Activated CD4-positive, alpha-beta T cell treated with anti-CD3 and anti-CD28 coated beads, Interleukin-2, Interleukin-6, amounts not matched to agents 100 ng/mL and 50 ng/mL, durations not matched to agents 16 hours and 8 hours (primary cell): Measurements from ENCODE around the gene PLA2G4A.

Experiments
- DNase-seq: peaks from one replicate; pipeline ENCODE4 v3.0.0-alpha.2; 2020

Gene PLA2G4A

DNA sequence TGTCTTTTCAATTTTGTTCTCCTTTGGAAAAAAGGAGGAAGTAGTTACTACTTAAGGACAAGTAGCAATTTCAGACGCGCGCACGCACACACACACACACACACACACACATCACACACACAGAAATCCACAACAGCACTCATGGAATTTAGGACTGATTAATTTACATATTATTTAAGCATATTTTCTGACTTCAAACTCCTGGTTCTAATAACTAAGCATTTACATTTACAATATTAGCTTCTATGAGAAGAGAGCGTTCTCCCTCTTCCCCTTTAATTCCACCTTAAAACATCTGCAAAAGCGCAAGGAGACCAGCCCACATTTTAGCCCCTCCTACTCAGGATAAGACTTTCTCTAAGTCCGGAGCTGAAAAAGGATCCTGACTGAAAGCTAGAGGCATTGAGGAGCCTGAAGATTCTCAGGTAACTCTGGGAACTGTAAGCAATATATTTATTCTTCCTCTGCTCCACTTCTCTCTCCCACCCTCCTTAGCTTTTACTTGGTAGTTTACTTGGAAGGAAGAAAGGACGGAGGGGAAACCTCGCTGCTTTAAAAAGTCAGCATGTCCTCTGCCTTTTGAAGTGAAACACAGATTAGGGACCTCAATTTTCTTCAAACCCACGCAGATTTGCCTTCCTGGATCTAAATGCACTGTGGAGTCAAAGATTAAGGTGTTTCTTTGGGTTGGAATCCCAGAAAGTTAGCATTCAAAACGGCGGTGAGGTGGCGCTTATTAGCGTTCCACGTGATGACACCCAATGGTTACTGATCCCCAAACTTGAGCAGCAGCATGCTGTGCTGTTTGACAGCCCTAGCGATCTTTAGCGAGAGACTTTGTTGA is at the start of gene PLA2G4A:
TSS of gene PLA2G4A (plus strand) at position 339 of the 844 bp plus-strand sequence. CDS start 25,406 bp downstream, outside the sequence.
- DNase-seq = peak; percentile 13

DNA sequence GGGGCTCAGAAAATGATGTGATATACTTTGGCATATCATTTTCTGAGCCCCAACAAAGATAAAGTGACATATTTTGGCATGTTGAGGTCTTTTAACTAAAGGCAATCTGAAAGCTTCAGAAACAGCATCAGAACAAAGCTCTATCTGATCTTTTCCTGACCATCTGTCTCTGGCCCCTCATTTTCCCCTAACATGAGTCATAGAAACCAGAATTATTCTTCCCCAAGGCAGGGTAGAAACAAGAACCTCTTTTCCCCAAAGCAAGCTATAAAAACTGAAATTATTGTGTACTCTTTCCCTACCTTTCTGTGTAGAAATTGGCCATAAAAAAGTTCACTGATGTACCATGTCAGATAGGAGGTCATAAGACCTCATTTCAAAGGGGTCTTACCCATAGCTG is 48.7 kb upstream of the PLA2G4A start:
- DNase-seq = no peak

DNA sequence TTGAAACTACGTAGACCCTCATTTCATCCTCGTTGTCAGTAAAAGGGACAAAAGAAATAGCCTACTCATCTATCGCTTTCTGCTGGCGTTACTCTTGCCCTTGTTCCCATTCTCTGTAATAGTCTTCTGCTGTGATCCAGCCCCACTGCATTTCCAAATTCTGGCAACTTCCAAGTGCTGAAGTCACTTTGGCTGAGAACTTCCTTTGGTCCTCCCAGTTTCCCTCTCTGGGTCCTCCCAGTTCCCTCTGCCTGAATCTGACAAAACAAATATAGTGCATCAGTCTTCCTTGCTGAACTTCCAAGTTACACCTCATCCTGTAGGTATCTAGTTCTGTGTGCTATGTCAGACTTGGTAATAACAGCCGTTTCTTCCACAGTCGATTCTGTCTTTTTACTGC is 47.0 kb upstream of the PLA2G4A start:
- DNase-seq = no peak

DNA sequence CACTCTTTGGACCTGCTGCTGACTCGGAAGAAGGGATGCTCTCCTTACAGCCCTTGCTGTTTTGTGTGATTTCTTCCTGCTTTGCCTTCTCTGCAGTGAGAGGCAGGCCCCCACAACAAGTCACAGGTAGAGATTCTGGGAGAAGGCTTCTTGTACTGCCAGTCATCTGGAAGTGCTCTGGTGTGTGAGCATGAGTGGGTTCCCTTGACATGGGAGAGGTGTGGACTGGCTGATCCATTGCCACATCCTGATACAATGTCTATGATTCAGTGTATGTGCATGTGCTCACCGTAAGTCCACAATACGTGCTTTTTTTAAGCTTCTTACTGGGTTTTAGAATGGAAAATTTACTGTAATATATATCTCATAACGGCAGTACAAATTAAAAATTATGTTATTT is 46.0 kb upstream of the PLA2G4A start:
- DNase-seq = no peak

DNA sequence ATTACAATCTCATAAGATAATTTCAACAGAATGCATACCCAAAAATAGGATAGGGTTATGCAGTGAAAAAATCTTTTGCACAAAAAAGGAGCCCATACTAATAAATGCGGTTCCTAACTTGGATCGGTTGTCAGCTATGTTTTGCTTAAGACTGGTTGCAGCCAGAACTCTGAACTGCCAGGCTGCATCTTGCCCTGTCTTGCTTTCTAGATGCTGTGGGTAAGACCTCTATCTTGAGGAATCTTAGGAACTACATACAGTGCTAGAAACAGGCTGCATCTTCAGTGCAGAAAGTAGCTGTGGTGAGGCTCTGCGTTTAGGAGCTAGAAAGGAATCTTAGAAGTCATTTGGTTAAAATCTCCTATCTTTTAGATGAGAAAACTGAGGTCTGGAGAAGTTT is 45.6 kb upstream of the PLA2G4A start:
- no peak for DNase-seq

DNA sequence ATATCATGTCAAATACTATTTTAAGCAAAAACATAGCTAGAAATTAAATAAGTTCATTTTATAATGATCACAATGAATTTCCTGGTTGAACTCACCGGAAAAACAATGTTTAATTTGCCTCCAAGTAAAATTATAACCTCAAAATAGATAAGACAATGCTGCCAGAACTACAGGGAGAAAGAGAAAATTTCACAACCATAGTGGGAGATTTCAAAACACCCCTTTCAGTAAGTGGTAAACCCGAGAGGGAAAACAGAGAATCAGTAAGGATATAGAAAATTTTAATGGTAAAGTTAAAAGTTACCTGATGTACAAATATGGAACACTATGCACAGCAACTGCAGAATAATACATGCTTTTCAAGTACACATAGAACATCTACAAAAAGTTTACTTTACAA is 43.2 kb upstream of the PLA2G4A start:
- no peak for DNase-seq

DNA sequence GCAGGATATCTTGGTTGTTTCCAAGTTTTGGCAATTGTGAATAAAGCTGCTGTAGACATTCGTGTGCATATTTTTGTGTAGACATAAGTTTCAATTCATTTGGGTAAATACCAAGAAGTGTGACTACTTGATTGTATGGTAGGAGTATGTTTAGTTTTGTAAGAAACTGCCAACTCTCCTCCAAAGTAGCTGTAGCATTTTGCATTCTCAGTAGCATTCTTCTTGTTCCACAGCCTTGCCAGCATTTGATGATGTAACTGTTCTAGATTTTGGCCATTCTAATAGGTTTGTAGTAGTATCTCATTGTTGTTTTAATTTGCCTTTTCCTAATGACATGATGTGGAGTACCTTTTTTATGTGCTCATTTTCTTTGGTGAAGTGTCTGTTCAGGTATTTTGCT is 38.6 kb upstream of the PLA2G4A start:
- no peak for DNase-seq

DNA sequence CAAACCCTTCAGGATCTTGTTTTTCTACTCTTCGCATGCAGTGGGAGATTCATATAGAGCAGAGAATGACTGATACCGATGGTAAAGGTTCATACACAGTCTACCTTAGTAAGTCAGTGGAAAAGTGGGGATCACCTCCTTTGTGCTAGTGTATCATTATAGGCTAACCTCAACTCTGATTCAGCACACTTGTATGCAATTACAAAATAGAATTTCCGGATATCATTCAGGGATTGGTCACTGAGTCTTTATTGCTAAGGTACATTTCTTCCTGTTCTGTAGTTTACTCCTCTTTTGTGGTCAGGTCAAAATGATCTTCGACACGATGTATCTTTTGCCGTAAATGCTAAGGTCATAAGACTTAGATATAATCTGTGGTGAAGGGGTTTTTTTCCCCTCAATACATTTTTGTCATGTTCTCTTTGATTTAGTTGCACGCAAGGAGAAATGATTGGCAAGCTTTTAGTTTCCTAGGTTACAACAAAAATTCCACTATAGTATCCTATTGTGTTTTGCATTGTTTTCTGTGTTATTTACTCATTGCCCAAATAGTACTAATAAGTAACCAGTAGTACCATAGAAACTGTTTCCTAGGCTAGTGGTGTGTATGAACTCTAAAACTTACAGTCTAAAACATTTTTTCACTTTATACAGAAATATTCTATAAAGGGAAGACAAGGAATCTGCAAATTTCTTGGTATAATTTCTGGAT is 35.7 kb upstream of the PLA2G4A start:
- DNase-seq = no peak

DNA sequence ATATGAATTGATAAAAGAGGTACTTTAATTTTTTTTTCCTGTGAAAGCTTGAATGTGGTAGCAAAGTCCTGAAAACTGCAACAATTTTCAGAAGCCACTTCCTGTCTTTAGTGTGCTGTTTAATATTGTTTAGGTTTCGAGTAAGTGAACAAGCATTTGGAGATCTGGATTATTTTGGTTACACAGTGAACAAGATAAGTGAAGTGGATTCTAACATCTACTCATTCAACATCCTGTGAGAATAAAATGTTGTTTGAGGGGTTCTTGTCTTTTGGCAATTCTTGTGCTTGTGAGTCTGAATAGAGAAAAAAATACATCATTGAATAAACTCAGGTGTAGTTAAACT is 35.2 kb upstream of the PLA2G4A start:
- DNase-seq = no peak

DNA sequence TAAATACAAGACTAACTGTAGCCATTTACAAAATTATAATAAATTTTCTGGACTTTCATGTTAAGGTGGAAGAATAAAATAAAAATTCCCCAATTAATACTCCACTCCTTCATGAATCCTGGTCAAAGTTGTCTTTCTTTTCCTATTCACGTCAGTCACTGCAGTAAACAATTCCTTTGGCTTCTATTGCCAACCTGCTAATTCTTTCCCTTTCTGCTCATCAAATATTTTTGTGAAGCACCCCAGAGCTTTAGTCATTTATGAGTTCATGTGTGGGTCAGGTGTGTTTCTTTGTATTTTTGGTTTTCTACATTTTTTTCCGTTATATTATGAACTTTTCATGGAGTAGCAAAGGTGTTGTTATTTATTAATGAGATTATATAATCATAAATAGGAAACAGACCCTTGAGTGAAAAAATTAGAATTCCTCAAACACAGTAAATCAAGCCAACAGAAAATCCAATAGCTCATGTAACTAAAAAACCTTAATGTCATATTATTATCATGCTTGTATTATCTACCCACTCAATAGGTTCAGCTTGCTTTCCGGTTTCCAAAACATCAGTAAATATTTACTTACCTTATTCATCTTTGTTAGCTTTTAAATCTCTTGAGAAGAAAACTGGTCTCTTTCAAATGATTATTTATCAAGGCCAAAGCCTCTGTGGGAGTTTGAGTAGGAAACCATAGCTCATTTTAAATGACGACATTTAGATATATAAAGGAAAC is 29.6 kb upstream of the PLA2G4A start:
- no peak for DNase-seq

DNA sequence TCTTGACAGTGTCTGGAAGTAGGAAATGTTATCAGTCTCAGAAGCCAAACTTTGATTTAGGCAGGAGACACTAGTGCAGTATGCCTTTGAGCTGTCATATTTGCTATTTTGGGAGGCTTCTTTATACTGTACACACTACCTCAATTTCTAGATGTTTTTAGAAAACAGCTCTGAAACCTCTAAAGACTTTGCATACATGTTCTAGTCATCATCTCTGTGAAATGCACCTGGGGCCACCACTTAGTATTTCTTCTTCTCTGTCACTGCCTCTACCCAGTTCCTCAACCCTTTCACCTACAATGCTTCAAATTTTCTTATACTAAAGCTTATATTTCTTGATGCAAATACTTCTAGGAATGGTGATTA is 29.1 kb upstream of the PLA2G4A start:
- no peak for DNase-seq

DNA sequence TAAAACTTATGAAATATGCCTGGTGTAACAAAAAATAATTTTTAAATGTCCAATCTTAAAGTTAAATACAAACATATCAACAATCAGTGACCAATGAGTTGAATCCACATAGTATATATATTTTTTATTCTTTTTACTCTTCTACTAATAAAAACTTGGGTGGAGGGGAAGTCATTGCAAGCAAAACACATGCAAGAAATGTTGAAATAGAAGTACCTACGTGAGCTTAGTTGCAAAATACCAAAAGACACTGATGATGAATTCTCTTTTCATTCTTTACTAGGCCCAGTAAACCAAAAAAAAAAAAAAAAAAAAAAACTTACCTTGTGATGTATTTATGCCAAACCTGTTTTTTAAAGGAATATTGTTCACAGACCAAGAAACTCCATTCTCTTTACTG is 26.4 kb upstream of the PLA2G4A start:
- DNase-seq = no peak

DNA sequence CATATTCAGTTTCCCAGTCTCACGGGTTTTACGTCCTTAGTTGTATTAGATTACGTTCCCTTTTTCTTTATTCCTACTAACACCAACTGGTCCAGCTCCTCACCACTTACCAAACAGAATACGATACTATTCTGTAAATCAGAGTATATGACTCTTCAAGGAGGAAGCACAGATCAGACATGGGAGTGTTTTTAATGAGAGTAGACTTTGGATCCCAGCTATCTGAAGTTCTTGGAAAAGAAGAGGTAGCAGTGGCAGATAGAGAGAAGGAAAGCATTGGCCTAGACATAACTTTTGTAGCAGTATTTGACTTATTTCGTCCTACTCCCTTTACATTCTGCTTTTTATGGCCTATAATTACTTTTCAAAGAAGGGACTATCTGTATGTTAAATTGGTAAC is 24.1 kb upstream of the PLA2G4A start:
- no peak for DNase-seq

DNA sequence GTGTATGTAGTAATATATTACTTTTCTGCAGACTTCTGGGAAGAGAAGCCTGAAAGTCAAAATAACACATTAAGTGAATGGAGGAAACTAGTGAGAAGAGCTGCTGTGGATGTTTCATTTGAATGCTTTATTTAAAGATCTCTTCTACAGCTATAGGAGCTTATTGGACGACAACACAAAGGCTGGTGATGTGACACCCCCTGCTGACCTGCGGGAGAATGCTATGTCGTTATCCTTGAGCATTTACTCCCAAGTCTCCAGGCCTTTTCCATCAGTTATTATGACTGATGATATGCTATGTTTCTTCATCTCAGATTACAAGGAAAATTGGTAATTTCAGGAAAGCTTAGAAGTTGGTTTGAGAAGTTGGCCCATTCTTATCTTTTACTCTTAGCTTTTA is 22.3 kb upstream of the PLA2G4A start:
- no peak for DNase-seq

DNA sequence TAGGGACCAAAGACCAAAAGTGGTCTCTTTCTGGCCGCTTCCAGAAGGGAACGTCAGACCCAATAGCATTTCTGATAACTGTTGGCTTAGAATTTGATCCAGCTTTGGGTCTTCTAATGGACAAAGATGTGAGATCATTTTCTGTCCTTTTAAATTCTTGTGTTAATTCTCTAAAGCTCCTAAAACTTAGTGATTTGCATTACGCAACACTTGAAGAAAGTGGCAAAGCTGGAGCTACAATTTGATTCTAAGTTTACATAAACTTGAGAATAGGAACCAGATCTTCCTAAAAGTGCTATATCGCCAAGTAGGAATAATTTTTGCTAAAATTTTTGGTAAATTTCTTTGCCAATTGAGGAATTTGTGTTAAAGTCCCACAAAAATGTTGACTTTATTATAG is 21.6 kb upstream of the PLA2G4A start:
- DNase-seq = no peak

DNA sequence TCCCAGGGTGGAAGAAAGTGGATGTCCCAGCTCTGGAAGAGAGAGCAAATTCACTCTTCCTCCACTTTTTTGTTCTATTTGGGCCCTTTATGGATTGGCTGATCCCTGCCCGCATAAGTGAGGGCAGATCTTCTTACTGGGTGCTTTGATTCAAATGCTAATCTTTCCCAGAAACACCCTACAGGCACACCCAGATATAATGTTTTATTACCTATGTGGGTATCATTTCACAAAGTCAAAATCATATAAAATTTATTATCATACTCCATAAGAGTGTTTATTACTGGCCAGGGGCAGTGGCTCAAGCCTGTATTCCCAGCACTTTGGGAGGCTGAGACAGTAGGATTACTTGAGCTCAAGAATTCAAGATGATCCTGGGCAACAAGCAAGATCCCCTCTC is 16.9 kb upstream of the PLA2G4A start:
- no peak for DNase-seq

DNA sequence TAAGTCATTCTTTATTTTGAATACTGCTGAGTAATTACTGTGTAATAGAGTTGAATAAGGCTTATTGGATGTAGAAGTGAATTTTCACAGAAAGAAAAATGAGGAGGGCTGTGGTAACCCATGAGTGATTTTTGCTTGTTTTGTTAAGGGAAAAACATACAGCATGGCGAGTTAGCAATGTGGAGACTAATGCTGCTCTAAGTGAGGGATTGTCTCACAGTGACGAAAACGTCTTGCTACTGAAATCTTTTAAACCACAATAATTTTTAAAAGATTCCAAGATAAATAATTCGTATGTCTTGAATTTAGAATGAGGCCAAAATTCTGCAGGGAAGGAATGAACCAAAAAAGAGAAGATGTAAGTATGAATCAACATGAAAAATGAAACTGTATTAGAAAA is 16.2 kb upstream of the PLA2G4A start:
- no peak for DNase-seq

DNA sequence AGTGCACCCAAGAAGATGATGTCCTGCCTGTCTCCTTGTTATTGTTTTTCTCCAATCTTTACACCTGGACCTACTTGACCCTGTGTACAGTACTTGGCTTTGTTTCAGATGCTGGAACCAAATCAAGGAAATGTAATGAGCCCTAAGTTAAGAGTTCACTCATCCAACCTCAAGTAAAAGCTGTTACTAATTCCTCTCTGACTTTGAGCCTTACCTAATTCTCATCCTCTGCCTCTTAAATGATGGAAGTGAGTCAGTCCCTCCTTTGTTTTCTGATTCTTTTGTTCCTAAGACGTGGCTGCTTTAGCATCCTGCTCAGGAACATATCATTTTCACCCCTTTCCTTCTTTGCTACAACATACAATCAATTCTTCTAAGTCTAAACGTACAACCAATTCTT is 15.3 kb upstream of the PLA2G4A start:
- no peak for DNase-seq

DNA sequence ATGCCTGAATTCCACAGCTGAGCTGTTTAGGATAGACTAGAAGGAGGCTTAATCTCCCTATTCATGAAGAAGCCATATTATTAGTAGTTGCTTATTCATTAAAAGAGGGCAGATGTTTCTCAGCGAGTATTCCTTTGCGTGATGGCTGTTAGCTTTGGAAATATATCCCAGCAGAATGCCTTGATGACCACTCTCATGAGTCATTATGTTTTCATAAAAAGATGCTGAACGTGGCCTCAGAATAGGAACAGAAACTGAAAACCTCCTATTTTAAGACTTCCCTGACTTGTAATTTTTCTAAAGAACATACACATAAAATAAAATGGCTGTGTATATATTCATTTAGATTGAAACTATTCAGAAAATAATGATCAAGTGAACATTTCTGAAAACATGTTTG is 9.6 kb upstream of the PLA2G4A start:
- DNase-seq = no peak

DNA sequence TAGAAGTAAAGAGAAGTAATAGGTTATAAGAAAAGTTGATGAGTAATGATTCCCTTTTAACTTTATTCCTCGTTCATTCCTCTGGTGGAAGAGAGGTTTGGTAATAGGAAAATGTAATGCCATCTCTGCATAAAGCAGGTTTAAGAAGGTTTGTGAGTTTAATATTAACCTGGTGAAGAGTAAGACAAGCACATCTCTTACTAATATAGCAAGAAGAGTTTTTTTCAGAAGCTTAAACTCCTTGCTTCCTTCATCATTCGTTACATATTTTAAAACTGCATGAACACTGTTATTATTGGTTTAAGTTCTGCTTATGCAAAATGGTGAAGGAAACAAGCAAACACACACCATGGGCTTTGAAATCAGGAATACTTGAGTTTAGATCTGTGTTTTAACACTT is 9.2 kb upstream of the PLA2G4A start:
- DNase-seq = no peak

DNA sequence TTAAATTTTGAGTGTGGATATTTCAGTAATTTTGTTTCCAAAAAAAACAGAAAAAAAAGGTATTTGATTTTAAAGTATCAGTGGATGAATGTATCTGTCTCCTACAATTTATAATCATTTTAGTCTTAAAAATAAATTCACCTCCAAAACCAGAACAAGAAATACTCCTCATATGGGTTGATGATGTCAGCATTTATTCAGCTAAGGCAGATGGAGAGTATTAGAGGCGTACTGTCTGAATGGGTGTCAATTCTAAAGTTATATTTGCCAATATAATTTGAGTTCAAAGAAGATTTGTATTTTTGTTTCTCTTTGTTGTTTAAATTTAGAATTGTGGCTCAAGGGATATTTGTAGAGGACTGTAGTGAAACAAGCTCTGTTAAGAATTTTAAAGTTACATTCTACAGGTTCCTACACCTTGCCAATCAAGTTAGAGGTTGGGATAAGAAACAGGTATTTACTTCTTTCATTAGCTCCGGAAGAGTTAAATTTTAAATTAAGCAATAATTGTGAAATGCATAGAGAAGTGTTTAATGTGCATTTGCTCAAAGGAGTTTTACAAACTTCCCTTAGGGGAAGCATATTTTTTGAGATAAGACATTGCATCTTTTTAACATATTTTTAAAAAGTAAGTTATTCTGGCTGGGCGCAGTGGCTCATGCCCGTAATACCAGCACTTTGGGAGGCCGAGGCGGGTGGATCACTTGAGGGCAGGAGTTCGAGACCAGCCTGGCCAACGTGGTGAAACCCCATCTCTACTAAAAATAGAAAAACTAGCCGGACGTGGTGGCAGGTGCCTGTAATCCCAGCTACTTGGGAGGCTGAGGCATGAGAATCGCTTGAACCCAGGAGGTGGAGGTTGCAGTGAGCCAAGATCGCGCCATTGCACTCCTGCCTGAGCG is 1.2 kb downstream of the PLA2G4A start:
- DNase-seq = no peak

DNA sequence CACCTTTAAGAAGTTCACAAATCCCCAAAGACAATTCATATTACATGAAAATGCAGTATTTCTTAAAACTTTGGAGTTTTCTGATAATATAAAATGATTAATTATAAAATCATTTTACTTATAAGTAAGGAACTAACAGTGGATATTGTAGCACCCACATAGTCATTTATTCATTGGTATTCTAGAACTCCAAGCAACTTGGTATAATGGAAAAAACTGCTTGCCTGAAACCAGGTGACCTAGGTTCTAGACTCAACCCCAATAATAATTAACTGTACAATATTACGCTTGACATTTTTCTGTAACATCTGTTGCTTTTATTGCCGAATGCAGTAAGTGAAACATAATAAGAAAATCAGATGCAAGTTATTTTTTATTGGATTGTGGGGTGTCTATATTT is 2.4 kb downstream of the PLA2G4A start:
- DNase-seq = no peak

DNA sequence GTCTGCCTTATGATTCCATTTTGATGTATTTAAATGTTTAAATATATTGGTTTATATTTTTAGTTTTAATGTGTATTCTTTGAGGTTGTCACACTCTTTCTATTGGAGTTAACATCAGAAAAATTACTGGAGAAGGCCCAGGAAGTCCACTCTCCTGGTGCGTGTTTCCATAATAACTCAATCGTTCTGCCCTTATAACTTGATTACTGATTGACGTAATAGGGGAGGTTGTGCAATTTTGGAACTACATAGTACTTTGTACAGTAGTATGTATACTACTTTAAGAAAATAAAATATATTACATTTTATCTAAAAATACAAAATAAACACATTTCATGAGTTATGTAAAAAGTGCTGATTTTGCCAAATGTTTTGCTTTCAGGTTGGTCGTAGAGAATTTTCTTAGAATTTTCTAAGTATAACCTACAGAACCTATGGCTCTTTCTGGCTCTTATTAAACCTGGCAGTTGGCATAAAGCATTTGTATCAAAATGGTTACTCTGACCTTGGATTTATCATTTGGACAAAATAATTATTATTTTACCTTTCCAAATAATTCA is 5.7 kb downstream of the PLA2G4A start:
- no peak for DNase-seq
